Nephron progenitor cell (in vitro differentiated cells): ENCODE results near the gene SYNPR.

Experiments used
- DNase-seq: peaks from one replicate; pipeline ENCODE4 v3.0.0; 2021
- H3K27ac Mint-ChIP-seq: 2 replicates; pipeline ENCODE4 v1.8.0; 2021; ENCODE audit warnings: mild to moderate bottlenecking, moderate library complexity, mixed read lengths
- H3K27me3 Mint-ChIP-seq: 2 replicates; pipeline ENCODE4 v1.8.0; 2021; ENCODE audit warnings: mild to moderate bottlenecking, low read depth, mixed read lengths; ENCODE audit not compliant: poor library complexity
- H3K36me3 Mint-ChIP-seq: 2 replicates; pipeline ENCODE4 v1.8.0; 2021; ENCODE audit warnings: low read depth, mixed read lengths
- H3K4me1 Mint-ChIP-seq: 2 replicates; pipeline ENCODE4 v1.8.0; 2021; ENCODE audit warnings: mixed read lengths
- H3K4me3 Mint-ChIP-seq: 2 replicates; pipeline ENCODE4 v1.8.0; 2021; ENCODE audit warnings: mild to moderate bottlenecking, moderate library complexity, mixed read lengths
- H3K9me3 Mint-ChIP-seq: 2 replicates; pipeline ENCODE4 v1.8.0; 2021; ENCODE audit warnings: mild to moderate bottlenecking, moderate library complexity, mixed read lengths
- CTCF ChIP-seq: fragments of 200-600 bp; sonication (generic); IDR thresholded peaks from 2 replicates; pipeline ENCODE4 v1.5.0; 2021; ENCODE audit warnings: antibody characterized with exemption

SYNPR gene

GRCh38 chr3:63662011-63662410, 383.9 kb downstream of the SYNPR start:
- H3K27me3 Mint-ChIP-seq, result peaks cover 3% of the 10 kb centered on the region
- DNase-seq, result no peak
- H3K4me1 Mint-ChIP-seq, result peaks cover 2% of the 10 kb centered on the region
- H3K36me3 Mint-ChIP-seq, result no peaks in the 10 kb centered on the region
- TF ChIP-seq CTCF, result no peak
- no peak overlapping the region for H3K4me3 Mint-ChIP-seq
- no peaks in the 10 kb centered on the region for H3K9me3 Mint-ChIP-seq
- no peak overlapping the region for H3K27ac Mint-ChIP-seq

- Mint-ChIP-seq H3K27me3 (peaks cover 3% of the 10 kb centered on the region), H3K4me1 (no peaks in the 10 kb centered on the region), H3K9me3 (no peaks in the 10 kb centered on the region), H3K27ac (no peak overlapping the region), H3K4me3 (no peak overlapping the region), H3K36me3 (no peaks in the 10 kb centered on the region)
- no peak for TF ChIP-seq CTCF
- DNase-seq, result no peak
Measured at GRCh38 chr3:63662500-63662899, 384.4 kb downstream of the SYNPR start.
